HEK293 (cell line): Measurements from ENCODE around the gene ZFAND5.

Experiments used
- CTCF ChIA-PET: fragments of 350-600 bp; formaldehyde crosslinking; extraction: SDS; loops from one replicate; lab custom pipeline; 2021; ENCODE audit warnings: antibody characterized with exemption; lab: Yijun Ruan, JAX
- POLR2A ChIA-PET: fragments of 300-600 bp; formaldehyde crosslinking; extraction: SDS; loops from one replicate; lab custom pipeline; 2020; ENCODE audit warnings: antibody characterized with exemption, inconsistent platforms; lab: Yijun Ruan, JAX
- H3K27ac ChIP-seq: fragments of 200-500 bp; sonication (Bioruptor generic); 2 replicates; pipeline ENCODE4 v1.5.1; 2014; ENCODE audit warnings: low read depth, low read length, control low read depth, inconsistent platforms; ENCODE audit errors: extremely low read depth
- H3K36me3 ChIP-seq, 2 experiments: fragments of 200-500 bp in 1 of 2; sonication (Bioruptor generic) in 1 of 2; 1 replicate in 1 of 2; 2 replicates in 1 of 2; pipeline ENCODE4 v1.5.1; 2014 to 2017; ENCODE audit warnings: inconsistent platforms in 2 of 2, low read length in 2 of 2; ENCODE audit not compliant: control insufficient read depth in 2 of 2, insufficient read depth in 1 of 2
- H3K4me1 ChIP-seq: fragments of 200-500 bp; sonication (Bioruptor generic); 2 replicates; pipeline ENCODE4 v1.5.1; 2014; ENCODE audit warnings: mild to moderate bottlenecking, low read length, inconsistent platforms; ENCODE audit not compliant: control insufficient read depth, insufficient read depth
- H3K4me3 ChIP-seq: 2 replicates; pipeline ENCODE4 v1.5.1; 2011; ENCODE audit warnings: low read depth, mild to moderate bottlenecking, control low read depth, low read length, moderate library complexity
- H3K9me3 ChIP-seq: fragments of 200-500 bp; sonication (Bioruptor generic); 2 replicates; pipeline ENCODE4 v1.5.1; 2014; ENCODE audit warnings: low read depth, low read length, inconsistent platforms; ENCODE audit not compliant: control insufficient read depth, insufficient read depth
- EGR2 ChIP-seq: fragments of 450-650 bp; formaldehyde crosslinking; IDR thresholded peaks from 2 replicates; pipeline ENCODE4 v1.5.1; 2016; ENCODE audit warnings: low read depth, missing biosample characterization, missing genetic modification characterization
- GLIS1 ChIP-seq: fragments of 450-650 bp; formaldehyde crosslinking; IDR thresholded peaks from 2 replicates; pipeline ENCODE4 v1.5.1; 2016; ENCODE audit warnings: missing biosample characterization, missing genetic modification characterization
- GLIS2 ChIP-seq: fragments of 450-650 bp; formaldehyde crosslinking; IDR thresholded peaks from 2 replicates; pipeline ENCODE4 v1.5.1; 2016; ENCODE audit warnings: missing biosample characterization, missing genetic modification characterization
- MZF1 ChIP-seq: fragments of 450-650 bp; formaldehyde crosslinking; IDR thresholded peaks from 2 replicates; pipeline ENCODE4 v1.5.1; 2017; ENCODE audit warnings: missing biosample characterization, missing genetic modification characterization, borderline replicate concordance
- PRDM4 ChIP-seq: fragments of 450-650 bp; formaldehyde crosslinking; IDR thresholded peaks from 2 replicates; pipeline ENCODE4 v1.5.1; 2017; ENCODE audit warnings: missing biosample characterization, missing genetic modification characterization
- ZBTB1 ChIP-seq: fragments of 450-650 bp; formaldehyde crosslinking; IDR thresholded peaks from 2 replicates; pipeline ENCODE4 v1.5.1; 2016; ENCODE audit warnings: missing biosample characterization, missing genetic modification characterization
- ZBTB7A ChIP-seq: fragments of 450-650 bp; formaldehyde crosslinking; IDR thresholded peaks from 2 replicates; pipeline ENCODE4 v1.5.1; 2016; ENCODE audit warnings: low read depth, missing biosample characterization, missing genetic modification characterization
- ZNF121 ChIP-seq: fragments of 450-650 bp; formaldehyde crosslinking; IDR thresholded peaks from 2 replicates; pipeline ENCODE4 v1.5.1; 2016; ENCODE audit warnings: missing biosample characterization, missing genetic modification characterization
- ZNF133 ChIP-seq: fragments of 450-650 bp; formaldehyde crosslinking; IDR thresholded peaks from 2 replicates; pipeline ENCODE4 v1.5.1; 2016; ENCODE audit warnings: missing biosample characterization, missing genetic modification characterization
- ZNF138 ChIP-seq: fragments of 450-650 bp; formaldehyde crosslinking; IDR thresholded peaks from 2 replicates; pipeline ENCODE4 v1.5.1; 2016; ENCODE audit warnings: missing biosample characterization, missing genetic modification characterization, borderline replicate concordance
- ZNF202 ChIP-seq: fragments of 450-650 bp; formaldehyde crosslinking; IDR thresholded peaks from 2 replicates; pipeline ENCODE4 v1.5.1; 2016; ENCODE audit warnings: missing biosample characterization, missing genetic modification characterization, borderline replicate concordance
- ZNF274 ChIP-seq, 2 experiments: fragments of 200-500 bp in 1 of 2; fragments of 450-650 bp in 1 of 2; sonication (Bioruptor generic) in 1 of 2; formaldehyde crosslinking in 1 of 2; IDR thresholded peaks; 2 replicates each; pipeline versions ENCODE4 v1.5.1 to v1.6.1; 2014 to 2016; ENCODE audit warnings: borderline replicate concordance in 1 of 2, inconsistent platforms in 1 of 2, low read length in 1 of 2, missing biosample characterization in 1 of 2, missing genetic modification characterization in 1 of 2
- ZNF394 ChIP-seq: fragments of 450-650 bp; formaldehyde crosslinking; IDR thresholded peaks from 2 replicates; pipeline ENCODE4 v1.5.1; 2016; ENCODE audit warnings: missing biosample characterization, missing genetic modification characterization, mild to moderate bottlenecking, moderate library complexity, borderline replicate concordance
- ZNF544 ChIP-seq: fragments of 450-650 bp; formaldehyde crosslinking; IDR thresholded peaks from 2 replicates; pipeline ENCODE4 v1.5.0; 2017; ENCODE audit warnings: missing biosample characterization, missing genetic modification characterization
- ZNF621 ChIP-seq: fragments of 450-650 bp; formaldehyde crosslinking; IDR thresholded peaks from 2 replicates; pipeline ENCODE4 v1.5.1; 2017; ENCODE audit warnings: missing biosample characterization, missing genetic modification characterization
- ZNF837 ChIP-seq: fragments of 450-650 bp; formaldehyde crosslinking; IDR thresholded peaks from 2 replicates; pipeline ENCODE4 v1.5.1; 2016; ENCODE audit warnings: missing biosample characterization, missing genetic modification characterization
- ZSCAN4 ChIP-seq: fragments of 450-650 bp; formaldehyde crosslinking; IDR thresholded peaks from 2 replicates; pipeline ENCODE4 v1.5.1; 2017; ENCODE audit warnings: missing biosample characterization, missing genetic modification characterization
- TF ChIP-seq, protein P1 (sequence below): fragments of 450-650 bp; formaldehyde crosslinking; IDR thresholded peaks from 2 replicates; pipeline ENCODE4 v1.5.1; 2016; ENCODE audit warnings: missing biosample characterization, missing genetic modification characterization
- TF ChIP-seq, protein P2 (sequence below): fragments of 450-650 bp; formaldehyde crosslinking; IDR thresholded peaks from 2 replicates; pipeline ENCODE4 v1.5.1; 2016; ENCODE audit warnings: missing biosample characterization, missing genetic modification characterization, low read depth
- TF ChIP-seq, protein P3 (sequence below): fragments of 450-650 bp; formaldehyde crosslinking; IDR thresholded peaks from 2 replicates; pipeline ENCODE4 v1.5.1; 2016; ENCODE audit warnings: missing biosample characterization, missing genetic modification characterization
- TF ChIP-seq, protein P4 (sequence below): fragments of 450-650 bp; formaldehyde crosslinking; optimal IDR thresholded peaks from 2 replicates; pipeline ENCODE3; 2016; ENCODE audit warnings: missing biosample characterization, mild to moderate bottlenecking, missing genetic modification characterization
- TF ChIP-seq, protein P5 (sequence below): fragments of 450-650 bp; formaldehyde crosslinking; IDR thresholded peaks from 2 replicates; pipeline ENCODE4 v1.5.1; 2016; ENCODE audit warnings: missing biosample characterization, missing genetic modification characterization

The ZFAND5 gene

GRCh38 chr9:72315089-72315509 is 49.9 kb downstream of the ZFAND5 start:
- CTCF ChIA-PET: interaction anchor here (0.6 to 2.0 kb wide), 8 partner anchors 18 to 765 kb away, joined by 3 to 6 read pairs (median 3); no protein-coding TSS in a partner anchor
- peak overlapping the region; percentile 21; the same call in 1 of the 2 replicates for H3K27ac ChIP-seq
- H3K36me3 ChIP-seq: no peaks in the 10 kb centered on the region
- no peaks in the 10 kb centered on the region for H3K9me3 ChIP-seq
- H3K4me1 ChIP-seq: peaks cover 14% of the 10 kb centered on the region
- H3K4me3 ChIP-seq: no peak overlapping the region
- POLR2A ChIA-PET: interaction anchor here (0.6 to 1.6 kb wide), 4 partner anchors 11 to 50 kb away, joined by 3 to 9 read pairs (median 4); partner anchors contain the start of gene ZFAND5
- TF ChIP-seq, protein P1, sequence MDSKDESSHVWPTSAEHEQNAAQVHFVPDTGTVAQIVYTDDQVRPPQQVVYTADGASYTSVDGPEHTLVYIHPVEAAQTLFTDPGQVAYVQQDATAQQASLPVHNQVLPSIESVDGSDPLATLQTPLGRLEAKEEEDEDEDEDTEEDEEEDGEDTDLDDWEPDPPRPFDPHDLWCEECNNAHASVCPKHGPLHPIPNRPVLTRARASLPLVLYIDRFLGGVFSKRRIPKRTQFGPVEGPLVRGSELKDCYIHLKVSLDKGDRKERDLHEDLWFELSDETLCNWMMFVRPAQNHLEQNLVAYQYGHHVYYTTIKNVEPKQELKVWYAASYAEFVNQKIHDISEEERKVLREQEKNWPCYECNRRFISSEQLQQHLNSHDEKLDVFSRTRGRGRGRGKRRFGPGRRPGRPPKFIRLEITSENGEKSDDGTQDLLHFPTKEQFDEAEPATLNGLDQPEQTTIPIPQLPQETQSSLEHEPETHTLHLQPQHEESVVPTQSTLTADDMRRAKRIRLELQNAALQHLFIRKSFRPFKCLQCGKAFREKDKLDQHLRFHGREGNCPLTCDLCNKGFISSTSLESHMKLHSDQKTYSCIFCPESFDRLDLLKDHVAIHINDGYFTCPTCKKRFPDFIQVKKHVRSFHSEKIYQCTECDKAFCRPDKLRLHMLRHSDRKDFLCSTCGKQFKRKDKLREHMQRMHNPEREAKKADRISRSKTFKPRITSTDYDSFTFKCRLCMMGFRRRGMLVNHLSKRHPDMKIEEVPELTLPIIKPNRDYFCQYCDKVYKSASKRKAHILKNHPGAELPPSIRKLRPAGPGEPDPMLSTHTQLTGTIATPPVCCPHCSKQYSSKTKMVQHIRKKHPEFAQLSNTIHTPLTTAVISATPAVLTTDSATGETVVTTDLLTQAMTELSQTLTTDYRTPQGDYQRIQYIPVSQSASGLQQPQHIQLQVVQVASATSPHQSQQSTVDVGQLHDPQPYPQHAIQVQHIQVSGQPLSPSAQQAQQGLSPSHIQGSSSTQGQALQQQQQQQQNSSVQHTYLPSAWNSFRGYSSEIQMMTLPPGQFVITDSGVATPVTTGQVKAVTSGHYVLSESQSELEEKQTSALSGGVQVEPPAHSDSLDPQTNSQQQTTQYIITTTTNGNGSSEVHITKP (tag by site-specific recombination): peak; percentile 70
- TF ChIP-seq EGR2 (tag by site-specific recombination) (no peak), ZNF121 (tag by site-specific recombination) (no peak), GLIS1 (peak; percentile 85), MZF1 (tag by site-specific recombination) (no peak), ZNF138 (no peak), ZNF837 (tag by site-specific recombination) (no peak), ZNF202 (tag by site-specific recombination) (no peak), GLIS2 (tag by site-specific recombination) (peak; percentile 47; the same call in 1 of the 2 replicates), ZNF394 (tag by site-specific recombination) (no peak), PRDM4 (tag by site-specific recombination) (peak; percentile 39; the same call in 1 of the 2 replicates), ZBTB1 (no peak), ZNF621 (tag by site-specific recombination) (no peak), ZNF544 (tag by site-specific recombination) (no peak), ZSCAN4 (tag by site-specific recombination) (peak; percentile 69), ZNF274 (IDR thresholded peaks at IDR 0.05; ENCODE audit: low read length) (no peak), ZNF274 (tag by site-specific recombination; IDR thresholded peaks at IDR 0.05; ENCODE audit: borderline replicate concordance) (no peak), ZNF133 (tag by site-specific recombination) (no peak), ZBTB7A (tag by site-specific recombination) (no peak)
- TF ChIP-seq, protein P2, sequence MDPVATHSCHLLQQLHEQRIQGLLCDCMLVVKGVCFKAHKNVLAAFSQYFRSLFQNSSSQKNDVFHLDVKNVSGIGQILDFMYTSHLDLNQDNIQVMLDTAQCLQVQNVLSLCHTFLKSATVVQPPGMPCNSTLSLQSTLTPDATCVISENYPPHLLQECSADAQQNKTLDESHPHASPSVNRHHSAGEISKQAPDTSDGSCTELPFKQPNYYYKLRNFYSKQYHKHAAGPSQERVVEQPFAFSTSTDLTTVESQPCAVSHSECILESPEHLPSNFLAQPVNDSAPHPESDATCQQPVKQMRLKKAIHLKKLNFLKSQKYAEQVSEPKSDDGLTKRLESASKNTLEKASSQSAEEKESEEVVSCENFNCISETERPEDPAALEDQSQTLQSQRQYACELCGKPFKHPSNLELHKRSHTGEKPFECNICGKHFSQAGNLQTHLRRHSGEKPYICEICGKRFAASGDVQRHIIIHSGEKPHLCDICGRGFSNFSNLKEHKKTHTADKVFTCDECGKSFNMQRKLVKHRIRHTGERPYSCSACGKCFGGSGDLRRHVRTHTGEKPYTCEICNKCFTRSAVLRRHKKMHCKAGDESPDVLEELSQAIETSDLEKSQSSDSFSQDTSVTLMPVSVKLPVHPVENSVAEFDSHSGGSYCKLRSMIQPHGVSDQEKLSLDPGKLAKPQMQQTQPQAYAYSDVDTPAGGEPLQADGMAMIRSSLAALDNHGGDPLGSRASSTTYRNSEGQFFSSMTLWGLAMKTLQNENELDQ (tag by site-specific recombination): no peak
- TF ChIP-seq, protein P3, sequence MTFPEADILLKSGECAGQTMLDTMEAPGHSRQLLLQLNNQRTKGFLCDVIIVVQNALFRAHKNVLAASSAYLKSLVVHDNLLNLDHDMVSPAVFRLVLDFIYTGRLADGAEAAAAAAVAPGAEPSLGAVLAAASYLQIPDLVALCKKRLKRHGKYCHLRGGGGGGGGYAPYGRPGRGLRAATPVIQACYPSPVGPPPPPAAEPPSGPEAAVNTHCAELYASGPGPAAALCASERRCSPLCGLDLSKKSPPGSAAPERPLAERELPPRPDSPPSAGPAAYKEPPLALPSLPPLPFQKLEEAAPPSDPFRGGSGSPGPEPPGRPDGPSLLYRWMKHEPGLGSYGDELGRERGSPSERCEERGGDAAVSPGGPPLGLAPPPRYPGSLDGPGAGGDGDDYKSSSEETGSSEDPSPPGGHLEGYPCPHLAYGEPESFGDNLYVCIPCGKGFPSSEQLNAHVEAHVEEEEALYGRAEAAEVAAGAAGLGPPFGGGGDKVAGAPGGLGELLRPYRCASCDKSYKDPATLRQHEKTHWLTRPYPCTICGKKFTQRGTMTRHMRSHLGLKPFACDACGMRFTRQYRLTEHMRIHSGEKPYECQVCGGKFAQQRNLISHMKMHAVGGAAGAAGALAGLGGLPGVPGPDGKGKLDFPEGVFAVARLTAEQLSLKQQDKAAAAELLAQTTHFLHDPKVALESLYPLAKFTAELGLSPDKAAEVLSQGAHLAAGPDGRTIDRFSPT: no peak
- TF ChIP-seq, protein P4, sequence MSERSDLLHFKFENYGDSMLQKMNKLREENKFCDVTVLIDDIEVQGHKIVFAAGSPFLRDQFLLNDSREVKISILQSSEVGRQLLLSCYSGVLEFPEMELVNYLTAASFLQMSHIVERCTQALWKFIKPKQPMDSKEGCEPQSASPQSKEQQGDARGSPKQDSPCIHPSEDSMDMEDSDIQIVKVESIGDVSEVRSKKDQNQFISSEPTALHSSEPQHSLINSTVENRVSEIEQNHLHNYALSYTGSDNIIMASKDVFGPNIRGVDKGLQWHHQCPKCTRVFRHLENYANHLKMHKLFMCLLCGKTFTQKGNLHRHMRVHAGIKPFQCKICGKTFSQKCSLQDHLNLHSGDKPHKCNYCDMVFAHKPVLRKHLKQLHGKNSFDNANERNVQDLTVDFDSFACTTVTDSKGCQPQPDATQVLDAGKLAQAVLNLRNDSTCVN (tag by site-specific recombination): no peak
- TF ChIP-seq, protein P5, sequence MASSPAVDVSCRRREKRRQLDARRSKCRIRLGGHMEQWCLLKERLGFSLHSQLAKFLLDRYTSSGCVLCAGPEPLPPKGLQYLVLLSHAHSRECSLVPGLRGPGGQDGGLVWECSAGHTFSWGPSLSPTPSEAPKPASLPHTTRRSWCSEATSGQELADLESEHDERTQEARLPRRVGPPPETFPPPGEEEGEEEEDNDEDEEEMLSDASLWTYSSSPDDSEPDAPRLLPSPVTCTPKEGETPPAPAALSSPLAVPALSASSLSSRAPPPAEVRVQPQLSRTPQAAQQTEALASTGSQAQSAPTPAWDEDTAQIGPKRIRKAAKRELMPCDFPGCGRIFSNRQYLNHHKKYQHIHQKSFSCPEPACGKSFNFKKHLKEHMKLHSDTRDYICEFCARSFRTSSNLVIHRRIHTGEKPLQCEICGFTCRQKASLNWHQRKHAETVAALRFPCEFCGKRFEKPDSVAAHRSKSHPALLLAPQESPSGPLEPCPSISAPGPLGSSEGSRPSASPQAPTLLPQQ: no peak
